ENCODE measurements around the gene CAPN12.
"Not testable (repeated sequence)": the region's sequence is repeated elsewhere in the genome, so short reads cannot be mapped to it uniquely, and the experiment has no call there.

Gene CAPN12

DNA sequence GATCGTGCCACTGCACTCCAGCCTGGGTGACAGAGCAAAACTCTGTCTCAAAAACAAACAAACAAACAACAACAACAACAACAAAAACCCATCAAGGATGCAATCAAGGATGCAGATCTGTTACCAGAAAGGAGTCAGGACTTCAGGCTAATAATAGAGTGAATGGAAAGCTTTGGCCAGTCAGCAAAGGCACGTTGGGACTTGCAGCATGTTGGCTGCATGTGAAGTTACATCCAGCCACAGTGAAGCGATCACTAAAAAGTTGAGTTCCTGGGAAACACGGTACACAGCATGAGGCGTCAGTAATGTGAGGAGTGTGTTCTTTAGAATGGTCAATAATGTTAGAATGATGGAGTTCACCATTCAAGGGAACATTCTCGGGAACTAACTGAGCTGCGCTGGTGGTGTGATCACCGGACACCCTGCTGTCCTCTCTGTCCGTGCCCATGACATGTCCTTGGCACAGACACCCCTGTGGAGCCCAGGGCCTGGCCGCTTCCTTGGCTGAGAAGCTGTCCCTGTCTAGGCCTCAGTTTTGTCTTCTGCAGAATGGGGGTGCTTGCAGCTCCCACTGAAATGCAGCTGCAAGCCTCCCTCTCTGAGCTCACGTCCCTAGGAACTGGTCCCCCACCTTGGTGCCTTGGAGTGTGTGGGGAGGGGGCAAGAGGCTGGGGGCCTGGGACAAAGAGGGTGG lies 42.4 kb upstream of the CAPN12 start:
- no peak overlapping the region for H3K27ac ChIP-seq (replicated peaks)
- H3K4me3 ChIP-seq (replicated peaks; ENCODE audit: insufficient read depth, low read length), result no peak overlapping the region
- TF ChIP-seq, protein P1, sequence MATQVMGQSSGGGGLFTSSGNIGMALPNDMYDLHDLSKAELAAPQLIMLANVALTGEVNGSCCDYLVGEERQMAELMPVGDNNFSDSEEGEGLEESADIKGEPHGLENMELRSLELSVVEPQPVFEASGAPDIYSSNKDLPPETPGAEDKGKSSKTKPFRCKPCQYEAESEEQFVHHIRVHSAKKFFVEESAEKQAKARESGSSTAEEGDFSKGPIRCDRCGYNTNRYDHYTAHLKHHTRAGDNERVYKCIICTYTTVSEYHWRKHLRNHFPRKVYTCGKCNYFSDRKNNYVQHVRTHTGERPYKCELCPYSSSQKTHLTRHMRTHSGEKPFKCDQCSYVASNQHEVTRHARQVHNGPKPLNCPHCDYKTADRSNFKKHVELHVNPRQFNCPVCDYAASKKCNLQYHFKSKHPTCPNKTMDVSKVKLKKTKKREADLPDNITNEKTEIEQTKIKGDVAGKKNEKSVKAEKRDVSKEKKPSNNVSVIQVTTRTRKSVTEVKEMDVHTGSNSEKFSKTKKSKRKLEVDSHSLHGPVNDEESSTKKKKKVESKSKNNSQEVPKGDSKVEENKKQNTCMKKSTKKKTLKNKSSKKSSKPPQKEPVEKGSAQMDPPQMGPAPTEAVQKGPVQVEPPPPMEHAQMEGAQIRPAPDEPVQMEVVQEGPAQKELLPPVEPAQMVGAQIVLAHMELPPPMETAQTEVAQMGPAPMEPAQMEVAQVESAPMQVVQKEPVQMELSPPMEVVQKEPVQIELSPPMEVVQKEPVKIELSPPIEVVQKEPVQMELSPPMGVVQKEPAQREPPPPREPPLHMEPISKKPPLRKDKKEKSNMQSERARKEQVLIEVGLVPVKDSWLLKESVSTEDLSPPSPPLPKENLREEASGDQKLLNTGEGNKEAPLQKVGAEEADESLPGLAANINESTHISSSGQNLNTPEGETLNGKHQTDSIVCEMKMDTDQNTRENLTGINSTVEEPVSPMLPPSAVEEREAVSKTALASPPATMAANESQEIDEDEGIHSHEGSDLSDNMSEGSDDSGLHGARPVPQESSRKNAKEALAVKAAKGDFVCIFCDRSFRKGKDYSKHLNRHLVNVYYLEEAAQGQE (IDR thresholded peaks at IDR 0.05; ENCODE audit: insufficient replicate concordance, low read depth), result no peak
- no peak for TF ChIP-seq GABPA (IDR thresholded peaks at IDR 0.05; ENCODE audit: low read depth)
- TF ChIP-seq SPI1 (IDR thresholded peaks at IDR 0.05; ENCODE audit: borderline replicate concordance, low read depth), result no peak
- no peak for TF ChIP-seq POLR2AphosphoS5 (IDR thresholded peaks at IDR 0.05; ENCODE audit: low read depth)
- TF ChIP-seq, protein P2, sequence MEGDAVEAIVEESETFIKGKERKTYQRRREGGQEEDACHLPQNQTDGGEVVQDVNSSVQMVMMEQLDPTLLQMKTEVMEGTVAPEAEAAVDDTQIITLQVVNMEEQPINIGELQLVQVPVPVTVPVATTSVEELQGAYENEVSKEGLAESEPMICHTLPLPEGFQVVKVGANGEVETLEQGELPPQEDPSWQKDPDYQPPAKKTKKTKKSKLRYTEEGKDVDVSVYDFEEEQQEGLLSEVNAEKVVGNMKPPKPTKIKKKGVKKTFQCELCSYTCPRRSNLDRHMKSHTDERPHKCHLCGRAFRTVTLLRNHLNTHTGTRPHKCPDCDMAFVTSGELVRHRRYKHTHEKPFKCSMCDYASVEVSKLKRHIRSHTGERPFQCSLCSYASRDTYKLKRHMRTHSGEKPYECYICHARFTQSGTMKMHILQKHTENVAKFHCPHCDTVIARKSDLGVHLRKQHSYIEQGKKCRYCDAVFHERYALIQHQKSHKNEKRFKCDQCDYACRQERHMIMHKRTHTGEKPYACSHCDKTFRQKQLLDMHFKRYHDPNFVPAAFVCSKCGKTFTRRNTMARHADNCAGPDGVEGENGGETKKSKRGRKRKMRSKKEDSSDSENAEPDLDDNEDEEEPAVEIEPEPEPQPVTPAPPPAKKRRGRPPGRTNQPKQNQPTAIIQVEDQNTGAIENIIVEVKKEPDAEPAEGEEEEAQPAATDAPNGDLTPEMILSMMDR (IDR thresholded peaks at IDR 0.05; ENCODE audit: insufficient read depth, low read length), result no peak
- H3K27me3 ChIP-seq (ENCODE audit: insufficient read depth, poor library complexity, severe bottlenecking), result no peaks in the 10 kb centered on the region
- no peak for DNase-seq (ENCODE audit: low read depth in 1 of 2, low spot score in 1 of 2)

DNA sequence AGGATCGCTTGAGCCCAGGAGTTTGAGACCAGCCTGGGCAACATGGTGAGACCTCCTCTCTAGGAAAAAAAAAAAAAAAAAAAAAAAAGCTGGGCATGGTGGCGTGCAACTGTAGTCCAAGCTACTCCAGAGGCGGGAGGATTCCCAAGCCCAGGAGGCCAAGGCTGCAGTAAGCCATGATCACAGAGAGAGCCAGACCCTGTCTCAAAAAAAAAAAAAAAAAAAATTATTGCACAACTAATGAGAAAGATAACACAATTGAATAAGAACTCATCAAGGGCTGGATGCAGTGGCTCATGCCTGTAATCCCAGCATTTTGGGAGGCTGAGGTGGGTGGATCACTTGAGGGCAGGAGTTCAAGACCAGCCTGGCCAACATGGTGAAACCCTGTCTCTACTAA lies 41.8 kb upstream of the CAPN12 start:
- not testable (repeated sequence) for H3K27ac ChIP-seq (replicated peaks); DNase-seq (ENCODE audit: low read depth in 1 of 2, low spot score in 1 of 2)

DNA sequence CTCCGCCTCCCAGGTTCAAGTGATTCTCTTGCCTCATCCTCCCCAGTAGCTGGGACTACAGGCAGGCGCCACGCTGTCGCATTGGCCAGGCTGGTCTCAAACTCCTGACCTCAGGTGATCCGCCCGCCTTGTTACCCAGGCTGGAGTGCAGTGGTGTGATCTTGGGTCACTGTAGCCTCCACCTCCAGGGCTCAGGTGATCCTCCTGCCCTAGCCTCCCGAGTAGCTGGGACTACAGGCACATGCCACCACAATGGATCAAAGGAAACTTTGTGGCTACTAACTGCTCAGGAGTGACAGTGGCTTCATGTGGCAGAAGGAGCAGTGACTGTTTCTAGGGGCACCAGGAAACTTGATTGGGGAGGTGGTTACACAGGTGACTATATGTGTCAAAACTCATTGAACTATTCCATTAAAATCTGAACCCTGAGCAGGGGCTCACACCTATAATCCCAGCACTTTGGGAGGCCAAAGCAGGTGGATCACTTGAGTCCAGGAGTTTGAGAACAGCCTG lies 41.0 kb upstream of the CAPN12 start:
- no peaks in the 10 kb centered on the region for H3K27me3 ChIP-seq (ENCODE audit: insufficient read depth, poor library complexity, severe bottlenecking)
- TF ChIP-seq POLR2AphosphoS5 (IDR thresholded peaks at IDR 0.05; ENCODE audit: low read depth) (no peak), GABPA (IDR thresholded peaks at IDR 0.05; ENCODE audit: low read depth) (no peak), SPI1 (IDR thresholded peaks at IDR 0.05; ENCODE audit: borderline replicate concordance, low read depth) (no peak)
- TF ChIP-seq, protein P2 (IDR thresholded peaks at IDR 0.05; ENCODE audit: insufficient read depth, low read length), result no peak
- TF ChIP-seq, protein P1 (IDR thresholded peaks at IDR 0.05; ENCODE audit: insufficient replicate concordance, low read depth), result no peak
- no peak for DNase-seq (ENCODE audit: low read depth in 1 of 2, low spot score in 1 of 2)
- no peak overlapping the region for H3K27ac ChIP-seq (replicated peaks)
- H3K4me3 ChIP-seq (replicated peaks; ENCODE audit: insufficient read depth, low read length), result no peak overlapping the region

More for the DNA sequence above, 41.8 kb upstream of the CAPN12 start:
- not testable (repeated sequence) for H3K27me3 ChIP-seq (ENCODE audit: insufficient read depth, poor library complexity, severe bottlenecking); H3K4me3 ChIP-seq (replicated peaks; ENCODE audit: insufficient read depth, low read length)

DNA sequence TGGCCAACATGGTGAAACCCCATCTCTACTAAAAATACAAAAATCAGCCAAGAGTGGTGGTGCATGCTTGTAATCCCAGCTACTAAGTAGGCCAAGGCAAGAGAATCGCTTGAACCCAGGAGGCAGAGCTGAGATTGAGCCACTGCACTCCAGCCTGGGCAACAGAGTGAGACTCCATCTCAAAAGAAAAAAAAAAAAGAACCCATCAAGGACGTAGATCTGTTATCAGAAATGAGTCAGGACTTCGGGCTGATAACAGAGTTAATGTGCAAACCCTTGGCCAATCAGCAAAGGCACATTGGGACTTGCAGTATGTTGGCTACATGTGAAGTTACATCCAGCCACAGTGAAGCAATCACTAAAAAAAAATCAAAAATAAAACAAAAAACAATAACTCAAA lies 40.0 kb upstream of the CAPN12 start:
- DNase-seq (ENCODE audit: low read depth in 1 of 2, low spot score in 1 of 2), result no peak
- no peak overlapping the region for H3K27ac ChIP-seq (replicated peaks)
- no peak overlapping the region for H3K4me3 ChIP-seq (replicated peaks; ENCODE audit: insufficient read depth, low read length)
- TF ChIP-seq GABPA (IDR thresholded peaks at IDR 0.05; ENCODE audit: low read depth), result no peak
- TF ChIP-seq, protein P1 (IDR thresholded peaks at IDR 0.05; ENCODE audit: insufficient replicate concordance, low read depth), result no peak
- TF ChIP-seq, protein P2 (IDR thresholded peaks at IDR 0.05; ENCODE audit: insufficient read depth, low read length), result no peak
- no peak for TF ChIP-seq POLR2AphosphoS5 (IDR thresholded peaks at IDR 0.05; ENCODE audit: low read depth)
- TF ChIP-seq SPI1 (IDR thresholded peaks at IDR 0.05; ENCODE audit: borderline replicate concordance, low read depth), result no peak
- H3K27me3 ChIP-seq (ENCODE audit: insufficient read depth, poor library complexity, severe bottlenecking), result no peaks in the 10 kb centered on the region

DNA sequence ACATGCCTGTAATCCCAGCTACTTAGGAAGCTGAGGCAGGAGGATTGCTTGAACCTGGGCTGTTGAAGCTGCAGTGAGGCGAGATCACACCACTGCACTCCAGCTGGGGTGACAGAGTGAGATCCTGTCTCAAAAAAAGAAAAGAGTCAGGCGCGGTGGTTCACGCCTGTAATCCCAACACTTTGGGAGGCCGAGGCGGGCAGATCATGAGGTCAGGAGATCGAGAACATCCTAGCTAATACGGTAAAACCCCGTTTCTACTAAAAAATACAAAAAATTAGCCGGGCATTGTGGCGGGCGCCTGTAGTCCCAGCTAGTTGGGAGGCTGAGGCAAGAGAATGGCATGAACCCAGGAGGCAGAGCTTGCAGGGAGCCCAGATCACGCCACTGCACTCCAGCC lies 37.9 kb upstream of the CAPN12 start:
- not testable (repeated sequence) for H3K27me3 ChIP-seq (ENCODE audit: insufficient read depth, poor library complexity, severe bottlenecking); H3K4me3 ChIP-seq (replicated peaks; ENCODE audit: insufficient read depth, low read length); H3K27ac ChIP-seq (replicated peaks); DNase-seq (ENCODE audit: low read depth in 1 of 2, low spot score in 1 of 2)

All from HL-60 (cell line).